SU-DHL-6 (cell line): Measurements from ENCODE around the gene TMEM170B.

Experiments used
- H2AFZ ChIP-seq: fragments of 200-600 bp; sonication (generic); 2 replicates; pipeline ENCODE4 v1.6.1; 2014; ENCODE audit warnings: low read depth, mild to moderate bottlenecking, moderate library complexity, mixed read lengths, antibody characterized with exemption, low read length; ENCODE audit not compliant: severe bottlenecking
- H3F3A ChIP-seq: fragments of 200-600 bp; shearing (Covaris generic); 2 replicates; pipeline ENCODE4 v1.6.0; 2016; ENCODE audit warnings: antibody characterized with exemption, mild to moderate bottlenecking; ENCODE audit not compliant: insufficient read depth
- H3K27ac ChIP-seq: fragments of 200-600 bp; sonication (generic); 2 replicates; pipeline ENCODE4 v1.5.1; 2016; ENCODE audit warnings: low read depth, mild to moderate bottlenecking, low read length, moderate library complexity, mixed read lengths
- H3K27me3 ChIP-seq: fragments of 200-600 bp; sonication (generic), shearing (Covaris generic); 2 replicates; pipeline ENCODE4 v1.6.0; 2014; ENCODE audit warnings: mild to moderate bottlenecking, low read length
- H3K36me3 ChIP-seq: fragments of 200-600 bp; sonication (generic); 2 replicates; pipeline ENCODE4 v1.6.1; 2014; ENCODE audit warnings: mild to moderate bottlenecking, low read length, mixed read lengths
- H3K4me2 ChIP-seq: fragments of 300-600, 200-600 bp; shearing (Covaris generic), sonication (generic); 2 replicates; pipeline ENCODE4 v1.6.0; 2014; ENCODE audit warnings: low read length, low read depth, mild to moderate bottlenecking; ENCODE audit not compliant: poor library complexity, severe bottlenecking
- H3K4me3 ChIP-seq: fragments of 200-600 bp; sonication (generic); 2 replicates; pipeline ENCODE4 v1.5.1; 2014; ENCODE audit warnings: antibody characterized with exemption, low read length, mild to moderate bottlenecking, mixed read lengths; ENCODE audit not compliant: insufficient read depth, poor library complexity, severe bottlenecking
- H3K79me2 ChIP-seq: fragments of 200-600 bp; sonication (generic); 2 replicates; pipeline ENCODE4 v1.6.1; 2014; ENCODE audit warnings: mild to moderate bottlenecking, low read length, moderate library complexity; ENCODE audit not compliant: insufficient read depth
- H3K9ac ChIP-seq: fragments of 200-600 bp; sonication (generic); 2 replicates; pipeline ENCODE4 v1.7.0; 2014; ENCODE audit warnings: mild to moderate bottlenecking, low read length
- H3K9me2 ChIP-seq: fragments of 200-600 bp; sonication (generic); replicated peaks from 2 replicates; pipeline ENCODE4 v1.6.1; 2014; ENCODE audit warnings: low read length; ENCODE audit not compliant: insufficient read depth
- H3K9me3 ChIP-seq: fragments of 200-600 bp; sonication (generic); 2 replicates; pipeline ENCODE4 v1.6.1; 2014; ENCODE audit warnings: low read length, mixed read lengths; ENCODE audit not compliant: insufficient read depth
- H4K20me1 ChIP-seq: fragments of 200-600 bp; sonication (generic); 2 replicates; pipeline ENCODE4 v1.6.1; 2014; ENCODE audit warnings: low read depth, mild to moderate bottlenecking, antibody characterized with exemption, low read length, moderate library complexity, mixed read lengths
- CTCF ChIP-seq: fragments of 200-600 bp; sonication (generic); IDR thresholded peaks from one replicate; pipeline ENCODE4 v1.5.1; 2017; ENCODE audit warnings: antibody characterized with exemption, mild to moderate bottlenecking, low read length, moderate library complexity; ENCODE audit not compliant: insufficient read depth, poor library complexity, severe bottlenecking
- EZH2phosphoT487 ChIP-seq: fragments of 200-600 bp; sonication (generic), shearing (Covaris generic); conservative IDR thresholded peaks from 2 replicates; pipeline ENCODE4 v1.6.1; 2018; ENCODE audit warnings: mild to moderate bottlenecking, antibody characterized with exemption, low read length, moderate library complexity, mixed read lengths

The TMEM170B gene

GRCh38 chr6:11492464-11493290, 44.9 kb upstream of the TMEM170B start:
- peak overlapping the region; percentile 52 for H3K9ac ChIP-seq
- peaks cover 4% of the 10 kb centered on the region; the same call in 1 of the 2 replicates for H3K9me3 ChIP-seq
- no peaks in the 10 kb centered on the region for H4K20me1 ChIP-seq
- no peaks in the 10 kb centered on the region for H3K79me2 ChIP-seq
- H3K27me3 ChIP-seq = no peaks in the 10 kb centered on the region
- peaks cover 43% of the 10 kb centered on the region for H3F3A ChIP-seq
- no peaks in the 10 kb centered on the region for H3K9me2 ChIP-seq
- no peaks in the 10 kb centered on the region for H3K36me3 ChIP-seq
- H3K4me3 ChIP-seq = peak overlapping the region; percentile 16
- TF ChIP-seq EZH2phosphoT487 (no peak), CTCF (no peak)
- H3K27ac ChIP-seq = peak overlapping the region; percentile 92
- peak overlapping the region; percentile 59 for H3K4me2 ChIP-seq
- peak overlapping the region; percentile 55 for H2AFZ ChIP-seq

- H3K9me3 ChIP-seq = peaks cover 4% of the 10 kb centered on the region; the same call in 1 of the 2 replicates
- no peak for TF ChIP-seq EZH2phosphoT487
- TF ChIP-seq CTCF = no peak
- no peaks in the 10 kb centered on the region for H4K20me1 ChIP-seq
Observed at GRCh38 chr6:11493974-11494373, 43.6 kb upstream of the TMEM170B start.

GRCh38 chr6:11494786-11495564, 42.6 kb upstream of the TMEM170B start:
- Histone ChIP-seq H3K27me3 (no peaks in the 10 kb centered on the region), H3K79me2 (no peaks in the 10 kb centered on the region), H3K36me3 (no peaks in the 10 kb centered on the region), H4K20me1 (no peaks in the 10 kb centered on the region), H3K9ac (peak overlapping the region; percentile 42), H3K4me3 (no peak overlapping the region), H3K4me2 (peak overlapping the region; percentile 53), H2AFZ (peak overlapping the region; percentile 46), H3K9me2 (no peaks in the 10 kb centered on the region), H3F3A (peaks cover 43% of the 10 kb centered on the region), H3K27ac (peak overlapping the region; percentile 92), H3K9me3 (peaks cover 4% of the 10 kb centered on the region; the same call in 1 of the 2 replicates)
- TF ChIP-seq CTCF (no peak), EZH2phosphoT487 (no peak)

More at GRCh38 chr6:11493974-11494373, 43.6 kb upstream of the TMEM170B start:
- H3K9ac ChIP-seq = peak overlapping the region; percentile 42
- no peaks in the 10 kb centered on the region for H3K36me3 ChIP-seq
- peak overlapping the region; percentile 53 for H3K4me2 ChIP-seq
- H3K4me3 ChIP-seq = peak overlapping the region; percentile 7
- no peaks in the 10 kb centered on the region for H3K79me2 ChIP-seq
- peak overlapping the region; percentile 92 for H3K27ac ChIP-seq
- H2AFZ ChIP-seq = peak overlapping the region; percentile 46
- H3K27me3 ChIP-seq = no peaks in the 10 kb centered on the region
- H3F3A ChIP-seq = peaks cover 43% of the 10 kb centered on the region
- no peaks in the 10 kb centered on the region for H3K9me2 ChIP-seq
